HCT116 (cell line): ENCODE measurements around the gene WNK1. TPM values are rescaled to one million over a fixed set of nuclear protein-coding genes. Genes with fewer than 3 reads are reported as not detected.

Source experiments
- ATAC-seq: fragments of 200-7000 bp; cut with Tn5 transposase; 2 replicates; pipeline ENCODE4 v1.9.1; 2020; ENCODE audit warnings: mild to moderate bottlenecking, moderate library complexity
- BruUV-seq: library from RNA; stranded (reverse); fragments of 400-500 nt; replicated peaks from 2 replicates; lab custom pipeline; 2021; lab: Mats Ljungman, UMichigan
- CTCF ChIA-PET: fragments of 300-600 bp; sonication (Branson Sonifier 250); formaldehyde crosslinking; loops from one replicate; lab custom pipeline; 2021; ENCODE audit warnings: antibody characterized with exemption; lab: Charles Lee
- POLR2A ChIA-PET: fragments of 300-600, 350-600 bp; sonication (Branson Sonifier 250); formaldehyde crosslinking; loops from one replicate; lab custom pipeline; 2021; ENCODE audit warnings: antibody characterized with exemption; lab: Charles Lee
- RAD21 ChIA-PET, 2 experiments: fragments of 300-600 bp; sonication (Branson Sonifier 250); formaldehyde crosslinking; loops; one replicate each; lab custom pipeline; 2023; ENCODE audit warnings: low total read pairs in 2 of 2; ENCODE audit not compliant: uncharacterized antibody in 2 of 2, unreplicated experiment in 2 of 2, low non-redundant PET in 1 of 2; lab: Charles Lee
- DNase-seq: peaks from one replicate; pipeline ENCODE4 v3.0.0-alpha.2; 2010; ENCODE audit warnings: low read depth, low spot score
- H2AFZ ChIP-seq: fragments of 200-600 bp; shearing (Covaris generic), sonication (generic); 2 replicates; pipeline ENCODE4 v1.6.1; 2017; ENCODE audit warnings: low read depth, mixed run types, mixed read lengths, antibody characterized with exemption, low read length; ENCODE audit not compliant: poor library complexity, severe bottlenecking
- H3K27ac ChIP-seq: 2 replicates; pipeline ENCODE4 v1.5.1; 2012; ENCODE audit warnings: low read depth, low read length
- H3K27me3 ChIP-seq: fragments of 200-600 bp; sonication (generic); 2 replicates; pipeline ENCODE4 v1.6.1; 2016; ENCODE audit warnings: mixed run types, low read length, mixed read lengths; ENCODE audit not compliant: insufficient read depth
- H3K36me3 ChIP-seq, 2 experiments: fragments of 200-500 bp in 1 of 2; fragments of 200-600 bp in 1 of 2; sonication (Bioruptor generic) in 1 of 2; sonication (generic) in 1 of 2; 2 replicates each; pipeline versions ENCODE4 v1.5.1 to v1.6.1; 2014 to 2016; ENCODE audit warnings: low read length in 2 of 2, inconsistent platforms in 1 of 2, mixed read lengths in 1 of 2, mixed run types in 1 of 2; ENCODE audit not compliant: insufficient read depth in 2 of 2, control insufficient read depth in 1 of 2
- H3K4me1 ChIP-seq, 2 experiments: fragments of 200-600 bp in 1 of 2; sonication (generic) in 1 of 2; 2 replicates each; pipeline versions ENCODE4 v1.5.1 to v1.6.1; 2012 to 2017; ENCODE audit warnings: low read length in 2 of 2, inconsistent platforms in 1 of 2, mild to moderate bottlenecking in 1 of 2, mixed read lengths in 1 of 2, mixed run types in 1 of 2, moderate library complexity in 1 of 2; ENCODE audit not compliant: insufficient read depth in 2 of 2, control insufficient read depth in 1 of 2
- H3K4me2 ChIP-seq: fragments of 200-600 bp; sonication (generic); 2 replicates; pipeline ENCODE4 v1.6.1; 2017; ENCODE audit warnings: mixed run types, low read length, mixed read lengths
- H3K4me3 ChIP-seq, 2 experiments: fragments of 200-600 bp in 1 of 2; sonication (generic) in 1 of 2; replicated peaks in 1 of 2; 2 replicates each; pipeline ENCODE4 v1.5.1; 2011 to 2016; ENCODE audit warnings: low read length in 2 of 2, control low read depth in 1 of 2, low read depth in 1 of 2, mild to moderate bottlenecking in 1 of 2, mixed read lengths in 1 of 2, mixed run types in 1 of 2
- H3K79me2 ChIP-seq: fragments of 200-600 bp; sonication (generic); 2 replicates; pipeline ENCODE4 v1.6.1; 2017; ENCODE audit warnings: mild to moderate bottlenecking, mixed run types, low read length, moderate library complexity, mixed read lengths; ENCODE audit not compliant: insufficient read depth
- H3K9ac ChIP-seq: fragments of 200-600 bp; sonication (generic); 2 replicates; pipeline ENCODE4 v1.6.1; 2016; ENCODE audit warnings: low read length, mixed read lengths
- H3K9me2 ChIP-seq: fragments of 200-600 bp; sonication (generic), shearing (Covaris generic); 2 replicates; pipeline ENCODE4 v1.6.1; 2017; ENCODE audit warnings: mixed run types, mild to moderate bottlenecking, moderate library complexity; ENCODE audit not compliant: insufficient read depth
- H3K9me3 ChIP-seq, 2 experiments: fragments of 200-500 bp in 1 of 2; fragments of 200-600 bp in 1 of 2; sonication (Bioruptor generic) in 1 of 2; sonication (generic) in 1 of 2; 2 replicates each; pipeline ENCODE4 v1.6.1; 2014 to 2017; ENCODE audit warnings: low read length in 2 of 2, mixed read lengths in 2 of 2, inconsistent platforms in 1 of 2, low read depth in 1 of 2, mild to moderate bottlenecking in 1 of 2, mixed run types in 1 of 2, moderate library complexity in 1 of 2; ENCODE audit not compliant: control insufficient read depth in 1 of 2, insufficient read depth in 1 of 2
- H4K20me1 ChIP-seq: fragments of 200-600 bp; sonication (generic), shearing (Covaris generic); 2 replicates; pipeline ENCODE4 v1.6.1; 2017; ENCODE audit warnings: mixed run types, mild to moderate bottlenecking, moderate library complexity; ENCODE audit not compliant: insufficient read depth
- CEBPB ChIP-seq: IDR thresholded peaks from 2 replicates; pipeline ENCODE4 v1.6.1; 2012; ENCODE audit warnings: low read depth
- EGR1 ChIP-seq: IDR thresholded peaks from 2 replicates; pipeline ENCODE4 v1.6.1; 2012; ENCODE audit warnings: low read depth
- EZH2 ChIP-seq: fragments of 200-600 bp; sonication (generic); IDR thresholded peaks from 2 replicates; pipeline ENCODE4 v1.6.1; 2017; ENCODE audit warnings: antibody characterized with exemption, mixed run types
- EZH2phosphoT487 ChIP-seq: fragments of 200-600 bp; IDR thresholded peaks from 2 replicates; pipeline ENCODE4 v1.6.1; 2018; ENCODE audit warnings: antibody characterized with exemption, borderline replicate concordance
- JUND ChIP-seq: IDR thresholded peaks from 2 replicates; pipeline ENCODE4 v1.6.1; 2012
- MAX ChIP-seq: IDR thresholded peaks from 2 replicates; pipeline ENCODE4 v1.6.1; 2012
- POLR2A ChIP-seq: IDR thresholded peaks from 2 replicates; pipeline ENCODE4 v1.7.0; 2011; ENCODE audit warnings: borderline replicate concordance; ENCODE audit not compliant: insufficient read depth, insufficient read length; ENCODE audit errors: extremely low read depth
- POLR2AphosphoS5 ChIP-seq: IDR thresholded peaks from 2 replicates; pipeline ENCODE4 v1.6.1; 2011; ENCODE audit warnings: mild to moderate bottlenecking, low read depth, low read length, moderate library complexity
- RAD21 ChIP-seq: IDR thresholded peaks from 2 replicates; pipeline ENCODE4 v1.6.1; 2012; ENCODE audit warnings: low read depth, mild to moderate bottlenecking
- SIN3A ChIP-seq: IDR thresholded peaks from 2 replicates; pipeline ENCODE4 v1.6.1; 2012; ENCODE audit warnings: low read depth
- SRF ChIP-seq: IDR thresholded peaks from 2 replicates; pipeline ENCODE4 v1.6.1; 2012; ENCODE audit warnings: low read depth
- TCF7L2 ChIP-seq: IDR thresholded peaks from 2 replicates; pipeline ENCODE4 v1.7.0; 2011; ENCODE audit warnings: borderline replicate concordance, inconsistent platforms; ENCODE audit not compliant: insufficient read depth, insufficient read length; ENCODE audit errors: extremely low read depth
- ZFX ChIP-seq: fragments of 450-650 bp; IDR thresholded peaks from 2 replicates; pipeline ENCODE4 v1.6.1; 2017
- ZNF274 ChIP-seq: fragments of 200-500 bp; sonication (Bioruptor generic); IDR thresholded peaks from 2 replicates; pipeline ENCODE4 v1.6.1; 2014; ENCODE audit warnings: mild to moderate bottlenecking, low read depth, low read length, inconsistent platforms
- intact Hi-C: fragments of 100-400 bp; cut with micrococcal nuclease; formaldehyde crosslinking; loops from 2 replicates; pipeline ENCODE4 v1.10.0; 2022
- total RNA-seq: library from RNA; stranded (reverse); gene quantifications from one replicate; pipeline ENCODE4 v1.2.1, GENCODE V29; 2021; ENCODE audit not compliant: unreplicated experiment

WNK1 gene
- total RNA-seq, 1 experiment from 2014 or later, result 81.0 TPM

GRCh38 chr12:777550-778047, 25.2 kb downstream of the WNK1 start (continued):
- no peak for TF ChIP-seq JUND
- TF ChIP-seq RAD21, result no peak
- TF ChIP-seq MAX, result no peak
- no peak for TF ChIP-seq EZH2
- no peak for TF ChIP-seq POLR2AphosphoS5
- TF ChIP-seq EZH2phosphoT487, result no peak
- TF ChIP-seq EGR1, result no peak

GRCh38 chr12:778615-779014, 26.2 kb downstream of the WNK1 start:
- H3K36me3 ChIP-seq, result no peaks in the 10 kb centered on the region
- TF ChIP-seq EGR1 (no peak), CEBPB (no peak), EZH2phosphoT487 (no peak), SIN3A (no peak), POLR2A (no peak), TCF7L2 (no peak), ZFX (no peak), SRF (no peak), ZNF274 (no peak)
- TF ChIP-seq, all 23 proteins: peak for 0
- Histone ChIP-seq H3K4me2 (no peak overlapping the region), H3K9ac (no peak overlapping the region), H4K20me1 (peaks cover 12% of the 10 kb centered on the region; the same call in 1 of the 2 replicates), H3K9me3 (no peaks in the 10 kb centered on the region), H3K4me1 (peaks cover 3 to 5% of the 10 kb centered on the region in 2 experiments; a peak in 1 of 4 replicates), H3K27me3 (no peaks in the 10 kb centered on the region), H3K4me3 (no peak overlapping the region), H3K9me2 (no peaks in the 10 kb centered on the region), H3K79me2 (peaks cover 97% of the 10 kb centered on the region), H2AFZ (no peak overlapping the region), H3K27ac (no peak overlapping the region)
- ChIA-PET CTCF (no interaction called here), POLR2A (no interaction called here), RAD21 (no interaction called here)
- no peak for ATAC-seq
- intact Hi-C loops, result no loop called here
- no TSS peak for BruUV-seq
- DNase-seq, result no peak
